T47D (cell line): ENCODE results near the gene ARMC6.

ENCODE experiments used
- DNase-seq, 2 experiments: peaks; one replicate each; pipeline versions ENCODE4 v3.0.0 to v3.0.0-alpha.2; 2011 to 2012; ENCODE audit warnings: low read depth in 1 of 2, low spot score in 1 of 2
- JUND ChIP-seq: IDR thresholded peaks from 2 replicates; pipeline ENCODE4 v1.6.1; 2012; ENCODE audit warnings: low read depth
- in situ Hi-C: cut with HindIII; loops from 2 replicates; pipeline ENCODE4 v1.10.0; 2016; ENCODE audit warnings: low sequenced_read_pairs, low pct_unique_long_range_greater_than_20kb

Gene ARMC6

GRCh38 chr19:19033426-19034203 is at the start of gene ARMC6, which contains the start of gene SUGP2:
ARMC6 (plus strand) TSS chr19:19033603; CDS start chr19:19034210, 607 bp downstream.
SUGP2 (minus strand) TSS chr19:19033517; CDS start chr19:19031071, 2,446 bp downstream.
- TF ChIP-seq JUND, result no peak
- in situ Hi-C loops, result no loop called here
- DNase-seq, result peak; percentile 84 to 96

- in situ Hi-C loops, result no loop called here
- no peak for TF ChIP-seq JUND
- DNase-seq, result no peak
Observed at GRCh38 chr19:18984251-18984650, 49.2 kb upstream of the ARMC6 start.

- in situ Hi-C loops, result no loop called here
- TF ChIP-seq JUND, result no peak
- no peak for DNase-seq
Observed at GRCh38 chr19:18985257-18985656, 48.1 kb upstream of the ARMC6 start.

GRCh38 chr19:18987456-18987855 is 45.9 kb upstream of the ARMC6 start:
- no peak for TF ChIP-seq JUND
- in situ Hi-C loops, result no loop called here
- no peak for DNase-seq

- in situ Hi-C loops, result no loop called here
- TF ChIP-seq JUND, result no peak
- DNase-seq, result no peak
Observed at GRCh38 chr19:18989316-18989715, 44.1 kb upstream of the ARMC6 start.

GRCh38 chr19:18990128-18990708 is 43.2 kb upstream of the ARMC6 start:
- no peak for TF ChIP-seq JUND
- DNase-seq, result no peak
- in situ Hi-C loops, result no loop called here

- in situ Hi-C loops, result no loop called here
- no peak for TF ChIP-seq JUND
Observed at GRCh38 chr19:18991006-18991405, 42.4 kb upstream of the ARMC6 start.

GRCh38 chr19:18991468-18991867 is 41.9 kb upstream of the ARMC6 start:
- in situ Hi-C loops, result no loop called here
- no peak for DNase-seq
- no peak for TF ChIP-seq JUND

More at GRCh38 chr19:18991006-18991405, 42.4 kb upstream of the ARMC6 start:
- no peak for DNase-seq

GRCh38 chr19:18992696-18993095 is 40.7 kb upstream of the ARMC6 start:
- no peak for DNase-seq
- TF ChIP-seq JUND, result no peak
- in situ Hi-C loops, result no loop called here

GRCh38 chr19:18993115-18993514 is 40.3 kb upstream of the ARMC6 start:
- in situ Hi-C loops, result no loop called here
- DNase-seq, result no peak
- TF ChIP-seq JUND, result no peak

- DNase-seq, result peak; percentile 23 to 37
- in situ Hi-C loops, result no loop called here
- TF ChIP-seq JUND, result no peak
Observed at GRCh38 chr19:18995804-18996241, 37.6 kb upstream of the ARMC6 start.

- no peak for DNase-seq
- in situ Hi-C loops, result no loop called here
- no peak for TF ChIP-seq JUND
Observed at GRCh38 chr19:18996351-18996750, 37.1 kb upstream of the ARMC6 start.

- DNase-seq, result no peak
- TF ChIP-seq JUND, result no peak
- in situ Hi-C loops, result no loop called here
Observed at GRCh38 chr19:18996796-18997394, 36.5 kb upstream of the ARMC6 start.
